Retinal pigment epithelial cell (primary cell): ENCODE data around the gene SCMH1.

ENCODE experiments used
- DNase-seq: peaks from one replicate; pipeline ENCODE4 v3.0.0-alpha.2; 2010; ENCODE audit warnings: low read depth
- H3K4me3 ChIP-seq: 2 replicates; pipeline ENCODE4 v1.5.1; 2011; ENCODE audit warnings: mild to moderate bottlenecking, low read length, control low read depth, moderate library complexity
- CTCF ChIP-seq: conservative IDR thresholded peaks from 2 replicates; pipeline ENCODE4 v1.5.1; 2011; ENCODE audit warnings: low read depth, low read length, control low read depth, inconsistent platforms

The SCMH1 gene

GRCh38 chr1:41097105-41097504 is 145.0 kb downstream of the SCMH1 start:
- no peak for DNase-seq
- H3K4me3 ChIP-seq, result no peak overlapping the region
- no peak for TF ChIP-seq CTCF

- H3K4me3 ChIP-seq, result no peak overlapping the region
- no peak for DNase-seq
- no peak for TF ChIP-seq CTCF
Measured at GRCh38 chr1:41093826-41094225, 148.3 kb downstream of the SCMH1 start.

GRCh38 chr1:41086921-41087320 is 155.2 kb downstream of the SCMH1 start:
- no peak overlapping the region for H3K4me3 ChIP-seq
- DNase-seq, result no peak
- TF ChIP-seq CTCF, result no peak

- H3K4me3 ChIP-seq, result no peak overlapping the region
- no peak for TF ChIP-seq CTCF
- no peak for DNase-seq
Measured at GRCh38 chr1:41078616-41079015, 163.5 kb downstream of the SCMH1 start.

- DNase-seq, result no peak
- no peak overlapping the region for H3K4me3 ChIP-seq
- TF ChIP-seq CTCF, result no peak
Measured at GRCh38 chr1:41078193-41078592, 163.9 kb downstream of the SCMH1 start.

GRCh38 chr1:41073971-41074370 is 168.1 kb downstream of the SCMH1 start:
- no peak overlapping the region for H3K4me3 ChIP-seq
- TF ChIP-seq CTCF, result no peak
- no peak for DNase-seq

- no peak for DNase-seq
- no peak for TF ChIP-seq CTCF
- H3K4me3 ChIP-seq, result no peak overlapping the region
Measured at GRCh38 chr1:41072051-41072450, 170.1 kb downstream of the SCMH1 start.
